Stomach (tissue), 4 donors: ENCODE results near the gene TNFRSF8.

ENCODE experiments used
- POLR2A ChIP-seq, 4 donors: fragments of 450-650 bp; IDR thresholded peaks; one replicate each; pipeline ENCODE4 v1.6.1; 2016; ENCODE audit warnings: antibody characterized with exemption in 4 of 4, control low read depth in 2 of 4, mild to moderate bottlenecking in 1 of 4, moderate library complexity in 1 of 4
- POLR2AphosphoS5 ChIP-seq, 3 donors: sonication (generic); formaldehyde crosslinking; IDR thresholded peaks; one replicate each; pipeline ENCODE4 v1.6.1; 2016; ENCODE audit warnings: antibody characterized with exemption in 3 of 3

GRCh38 chr1:12188657-12189327, 125.7 kb downstream of the TNFRSF8 start:
- TF ChIP-seq POLR2AphosphoS5 (IDR thresholded peaks at IDR 0.05) (no peak), POLR2A (IDR thresholded peaks at IDR 0.05) (no peak)
